Measurements from ENCODE around the gene HSPA1B.
A peak's percentile ranks its signal among the peaks of the same experiment; 100 is the strongest.
"Not testable (repeated sequence)": the region's sequence is repeated elsewhere in the genome, so short reads cannot be mapped to it uniquely, and the experiment has no call there.

Gene HSPA1B

GRCh38 chr6:31827286-31828079, at the start of gene HSPA1B:
Gene HSPA1B, plus strand, starts transcription at chr6:31827738. Its CDS starts 213 bp downstream, at chr6:31827951.
- DNase-seq, result peak; percentile 86

- DNase-seq, result no peak
These were observed 49.3 kb upstream of the HSPA1B start for GRCh38 chr6:31778193-31778592.

DNA sequence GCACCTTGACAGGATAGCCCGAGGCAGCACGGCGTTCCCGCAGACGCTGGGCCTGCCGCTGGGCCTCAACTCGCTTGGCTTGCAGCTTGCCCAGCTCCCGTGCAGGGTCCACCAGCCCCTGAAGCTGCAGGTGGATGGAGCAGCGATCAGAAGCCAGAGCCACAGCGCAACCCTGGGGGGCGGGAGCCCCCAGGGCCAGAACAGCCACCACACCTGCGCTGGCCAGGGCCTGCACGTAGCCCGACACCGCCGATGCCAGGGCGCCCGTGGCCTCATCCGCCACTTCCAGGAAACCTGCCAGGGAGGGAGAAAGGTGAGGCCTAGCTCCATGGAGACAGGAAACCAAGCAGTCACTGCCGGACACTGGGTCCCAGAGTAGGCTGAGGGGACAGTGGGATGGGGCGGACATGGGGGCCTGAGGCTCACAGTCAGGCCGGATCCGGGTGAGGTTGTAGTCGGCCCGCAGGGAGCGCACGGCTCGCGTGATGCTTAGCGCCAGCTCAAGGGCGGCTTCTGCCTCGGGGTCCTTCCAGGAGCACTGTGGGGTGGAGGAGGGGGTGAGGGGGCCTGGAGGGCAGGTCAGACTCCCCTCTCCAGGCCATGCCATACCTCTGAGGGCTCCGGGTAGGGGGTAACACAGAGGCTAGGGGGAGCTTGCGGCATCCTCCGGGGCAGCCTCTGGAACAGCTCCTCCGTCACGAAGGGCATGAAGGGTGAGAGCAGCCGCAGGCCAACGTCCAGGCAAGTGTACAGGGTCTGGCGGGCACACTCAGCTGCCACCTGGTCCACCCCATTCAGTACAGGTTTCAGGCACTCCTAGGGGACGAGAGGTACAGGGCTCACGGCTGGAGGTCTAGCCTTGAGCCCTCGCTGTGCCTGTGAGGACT, 48.3 kb upstream of the HSPA1B start:
- DNase-seq, result no peak

GRCh38 chr6:31779908-31780307, 47.6 kb upstream of the HSPA1B start:
- DNase-seq, result no peak

DNA sequence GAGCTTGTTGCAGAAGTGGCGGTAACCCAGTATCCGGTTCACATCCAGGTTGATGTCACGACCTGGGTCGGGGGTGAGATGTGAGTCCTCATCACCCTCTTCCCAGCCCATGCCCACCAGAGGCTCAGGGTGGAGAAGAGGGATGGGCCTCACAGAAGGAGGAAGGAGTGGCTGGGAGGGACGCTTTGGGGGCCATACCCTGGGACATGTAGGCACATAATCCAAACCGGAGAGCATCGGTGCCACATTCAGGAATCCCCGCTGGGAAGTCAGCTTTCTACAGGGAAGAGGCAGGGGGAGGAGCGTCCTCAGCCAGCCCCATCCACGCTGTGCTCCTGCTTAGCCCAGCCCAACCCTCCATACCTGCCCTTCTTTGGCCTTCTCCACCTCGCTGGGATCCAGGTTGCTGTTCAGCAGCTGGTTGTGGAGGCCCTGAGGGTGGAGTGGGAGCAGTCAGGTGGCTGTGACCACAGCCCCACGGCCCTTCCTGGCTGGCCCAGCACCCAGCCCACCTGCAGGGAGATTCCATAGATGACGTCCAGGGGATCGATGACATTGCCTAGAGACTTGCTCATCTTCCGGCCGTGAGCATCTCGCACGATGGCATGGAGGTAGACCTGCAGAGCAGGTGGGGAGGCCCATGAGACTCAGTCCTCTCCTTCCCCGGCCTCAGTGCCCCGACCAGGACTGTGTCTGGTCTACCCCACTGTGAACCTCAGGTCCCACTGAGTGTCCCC, 46.9 kb upstream of the HSPA1B start:
- no peak for DNase-seq

DNA sequence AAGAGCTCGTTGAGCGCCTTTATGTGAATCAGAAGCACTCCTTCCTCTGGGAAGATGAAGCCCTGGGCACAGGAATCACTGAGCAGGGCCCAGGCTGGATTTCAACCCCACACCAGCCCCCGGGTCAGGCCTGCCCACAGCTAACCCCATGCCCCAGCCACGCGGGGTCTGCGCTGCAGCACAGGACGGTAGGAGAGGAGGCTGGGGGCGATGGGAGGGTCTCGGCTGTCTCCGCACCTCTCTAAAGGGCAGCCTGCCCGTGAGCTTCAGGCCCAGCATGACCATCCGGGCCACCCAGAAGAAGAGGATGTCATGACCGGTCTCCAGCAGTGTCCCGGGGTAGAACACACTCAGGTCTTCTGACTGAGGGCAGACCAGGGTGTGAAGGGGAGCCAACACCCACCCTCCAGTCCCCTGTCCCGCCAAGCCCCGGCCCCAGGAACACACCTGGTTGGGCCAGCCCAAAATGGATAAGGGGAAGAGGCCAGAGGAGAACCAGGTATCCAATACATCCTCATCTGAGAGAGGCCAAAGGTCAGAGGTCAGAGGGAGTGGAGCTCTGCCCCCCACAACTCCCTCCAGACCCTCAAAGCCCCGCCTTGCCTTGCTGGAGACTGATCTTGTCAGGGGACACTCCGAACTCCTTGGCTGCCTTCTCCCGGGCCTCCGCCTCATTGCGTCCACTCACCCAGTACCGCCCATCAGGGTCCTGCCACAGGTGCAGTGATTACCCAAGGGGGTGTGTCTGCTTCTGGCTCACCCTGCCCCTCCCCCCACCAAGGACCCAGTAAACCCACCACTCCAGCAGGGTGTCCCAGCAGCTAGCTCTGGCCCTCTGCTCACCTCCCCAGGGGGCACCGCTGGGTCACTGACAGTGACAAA, 46.1 kb upstream of the HSPA1B start:
- no peak for DNase-seq

GRCh38 chr6:31782126-31782855, 45.2 kb upstream of the HSPA1B start:
- no peak for DNase-seq

DNA sequence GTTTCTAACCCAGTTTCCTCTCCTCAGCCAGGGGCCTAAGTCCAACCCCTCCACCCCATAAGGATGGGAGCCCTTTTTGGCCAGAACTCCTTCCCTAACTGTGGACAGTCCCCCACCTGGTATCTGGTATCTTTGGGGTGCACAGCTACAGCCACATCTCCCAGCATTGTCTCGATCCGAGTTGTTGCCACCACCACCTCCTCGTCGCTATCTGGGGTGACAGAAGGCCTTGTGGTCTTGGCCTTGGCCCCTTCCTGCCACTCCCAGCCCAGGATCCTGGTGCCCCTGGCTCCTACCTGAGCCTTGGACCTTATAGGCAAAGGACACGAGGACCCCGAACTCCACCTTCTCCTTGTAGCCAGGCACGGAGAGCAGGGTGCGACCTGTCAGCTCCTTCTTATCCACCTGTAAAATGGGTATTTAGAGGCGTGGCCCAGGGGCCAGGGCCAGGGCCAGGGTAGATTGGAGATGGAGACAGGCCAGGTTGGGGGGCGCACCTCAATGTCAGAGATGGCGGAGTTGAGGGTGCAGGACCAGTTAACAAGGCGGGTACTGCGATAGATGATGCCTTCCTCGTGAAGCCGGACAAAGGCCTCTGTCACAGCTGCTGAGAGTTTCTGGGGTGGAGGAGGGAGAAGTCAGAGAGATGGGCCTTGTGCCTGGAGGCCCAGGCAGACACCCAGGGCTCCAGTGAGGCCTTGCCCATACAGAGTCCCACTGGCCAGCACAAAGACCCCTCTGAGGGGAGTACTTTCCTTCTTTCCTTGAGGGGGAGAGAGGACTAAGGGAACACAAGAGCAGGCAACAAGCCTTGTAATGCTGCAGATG, 43.2 kb upstream of the HSPA1B start:
- DNase-seq, result no peak

DNA sequence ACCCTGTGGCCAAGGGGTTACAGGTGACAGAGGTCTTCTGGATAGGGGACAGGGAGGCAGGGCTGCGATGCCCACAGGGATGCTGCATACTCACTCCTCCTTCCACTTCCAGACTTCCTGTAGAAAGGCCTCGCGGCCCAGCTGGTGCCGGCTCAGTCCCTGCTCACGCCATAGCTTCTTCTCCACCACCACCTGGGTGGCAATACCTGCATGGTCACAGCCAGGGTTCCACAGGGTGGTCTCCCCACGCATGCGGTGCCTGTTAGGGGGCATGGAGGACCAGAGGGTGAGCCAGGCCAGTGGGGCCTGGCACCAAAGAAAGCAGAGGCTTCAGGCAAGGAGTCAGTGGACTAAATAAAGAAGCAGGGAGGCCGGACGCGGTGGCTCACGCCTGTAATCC, 42.1 kb upstream of the HSPA1B start:
- no peak for DNase-seq

GRCh38 chr6:31791324-31792089, 36.0 kb upstream of the HSPA1B start:
- DNase-seq, result peak; percentile 24

GRCh38 chr6:31792090-31792374, 35.5 kb upstream of the HSPA1B start:
- DNase-seq, result no peak

DNA sequence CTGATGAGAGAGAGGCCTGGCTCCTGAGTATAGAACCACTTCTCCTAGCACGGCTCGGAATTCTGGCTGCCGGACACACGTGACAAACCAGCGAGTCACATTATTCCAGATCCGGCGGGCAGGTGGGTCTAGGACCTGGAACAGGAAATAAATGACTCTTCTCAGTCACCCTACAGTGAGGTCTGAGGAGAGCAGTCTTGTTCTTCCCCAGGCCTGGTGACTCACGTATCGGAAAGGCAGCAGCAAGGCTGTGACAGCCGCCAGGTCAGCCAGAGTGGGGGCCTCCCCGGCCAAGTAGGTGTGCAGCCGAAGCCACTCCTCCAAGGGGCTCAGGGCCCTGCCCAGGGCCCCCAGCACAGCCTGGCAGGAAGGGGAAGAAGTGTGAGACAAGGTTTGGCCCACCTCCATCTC, 34.8 kb upstream of the HSPA1B start:
- DNase-seq, result no peak

DNA sequence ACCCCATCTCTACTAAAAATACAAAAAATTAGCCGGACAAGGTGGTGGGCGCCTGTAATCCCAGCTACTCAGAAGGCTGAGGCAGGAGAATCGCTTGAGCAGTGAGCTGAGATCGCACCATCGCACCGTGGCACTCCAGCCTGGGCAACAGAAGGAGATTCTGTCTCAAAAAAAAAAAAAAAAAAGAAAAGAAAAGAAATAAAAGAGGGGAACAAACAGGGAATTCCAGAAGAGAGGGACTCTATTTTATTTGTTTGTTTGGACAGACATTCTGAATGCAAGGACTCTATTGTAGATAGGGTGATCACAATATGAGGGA, 33.7 kb upstream of the HSPA1B start:
- not testable (repeated sequence) for DNase-seq

DNA sequence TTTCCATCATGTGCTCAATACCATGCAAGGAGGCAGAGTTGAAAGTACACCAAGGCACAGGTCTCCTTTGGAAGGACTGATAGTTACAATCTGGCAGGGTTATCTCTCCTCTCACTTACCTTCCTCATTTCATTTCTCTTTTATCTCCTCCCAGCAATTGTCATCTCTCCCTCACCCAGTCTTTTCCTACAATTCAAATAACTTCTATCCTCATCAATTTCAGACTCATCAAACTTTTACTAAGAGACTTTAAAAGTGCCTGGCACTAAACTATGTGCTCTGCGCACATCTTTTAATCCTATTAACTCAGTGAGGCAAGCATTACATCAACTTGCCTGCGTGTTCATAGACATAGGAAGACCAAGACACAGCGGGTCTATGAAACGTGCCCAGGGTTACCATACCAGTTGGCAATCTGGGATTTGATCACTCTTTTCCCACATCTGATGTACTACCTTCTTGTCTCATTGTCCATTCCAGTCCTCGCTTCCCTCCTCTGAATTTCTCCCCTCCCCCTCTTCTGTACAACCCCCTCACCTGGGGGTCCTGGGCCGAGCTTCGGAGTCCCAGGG, 33.2 kb upstream of the HSPA1B start:
- no peak for DNase-seq

DNA sequence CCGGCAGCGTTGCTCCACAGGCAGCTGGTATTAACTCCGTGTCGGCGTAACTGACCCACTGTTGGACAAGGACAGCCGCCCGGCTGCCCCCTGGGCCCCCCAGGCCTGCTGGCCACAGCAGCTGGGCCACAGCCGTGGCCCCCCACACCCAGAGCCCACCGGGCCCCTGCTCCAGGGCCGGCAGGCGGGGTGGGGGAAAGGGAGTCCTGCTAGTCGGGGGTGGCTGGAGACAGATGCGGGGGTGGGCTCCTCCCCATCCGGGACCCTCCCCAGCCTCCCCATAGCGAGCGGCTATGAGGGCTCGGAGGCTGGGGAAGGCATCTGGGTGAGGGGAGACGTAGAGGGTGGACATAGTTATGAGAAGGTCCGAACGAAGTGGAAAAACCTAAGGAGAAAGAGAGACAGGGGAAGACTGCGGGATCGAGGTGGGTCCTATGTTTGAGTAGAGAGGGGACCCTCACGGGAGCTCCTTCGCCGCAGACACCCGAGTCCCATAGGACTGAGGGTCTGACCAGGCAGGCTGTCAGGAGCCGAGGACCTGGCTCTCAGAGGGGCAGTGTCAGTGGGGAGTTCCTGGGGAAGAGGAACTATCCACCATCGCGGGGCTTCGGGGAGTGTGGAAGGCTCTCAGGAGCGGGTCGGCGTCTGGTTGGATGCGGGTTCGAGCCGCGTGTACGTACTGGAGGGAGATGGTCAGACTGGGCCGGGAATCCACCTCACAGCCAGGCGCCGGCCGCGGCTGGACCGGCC, 32.5 kb upstream of the HSPA1B start:
- DNase-seq, result no peak

GRCh38 chr6:31795616-31796298, 31.8 kb upstream of the HSPA1B start, which contains the start of gene VARS1:
Gene VARS1, minus strand, starts transcription at chr6:31795752. Its CDS starts 535 bp downstream, at chr6:31795217.
- peak; percentile 88 for DNase-seq

DNA sequence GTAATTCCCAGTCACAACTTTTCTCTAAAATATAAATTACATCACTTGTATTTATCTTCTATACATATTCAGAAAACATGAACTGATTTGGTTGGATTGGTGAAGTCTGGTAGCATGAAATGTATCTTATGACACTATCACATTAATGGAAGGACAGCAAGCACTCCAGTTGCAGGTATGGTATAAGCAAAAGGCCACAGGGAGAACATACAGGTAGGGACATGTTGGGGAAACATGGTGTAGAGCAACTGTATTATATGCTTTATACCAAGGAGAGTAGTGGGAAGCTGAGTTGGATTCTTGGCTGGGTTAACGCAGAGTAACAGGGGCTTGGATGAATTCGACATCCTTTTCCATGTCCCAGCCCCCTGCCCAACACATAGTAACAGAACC, 30.5 kb upstream of the HSPA1B start:
- no peak for DNase-seq

GRCh38 chr6:31797588-31797987, 29.9 kb upstream of the HSPA1B start:
- DNase-seq, result no peak

Data from NCI-H345 (cell line).